OCI-LY7 (cell line): Measurements from ENCODE around the gene PLCB1. TPM values are rescaled to one million over a fixed set of nuclear protein-coding genes. Genes with fewer than 3 reads are reported as not detected.

Experiments used
- BruUV-seq: library from RNA; stranded (reverse); fragments of 400-500 nt; replicated peaks from 2 replicates; lab custom pipeline; 2021; lab: Mats Ljungman, UMichigan
- CTCF ChIA-PET: fragments of 300-600 bp; sonication (Branson Sonifier 250); formaldehyde crosslinking; loops from one replicate; lab custom pipeline; 2022; ENCODE audit warnings: antibody characterized with exemption; ENCODE audit not compliant: unreplicated experiment; lab: Charles Lee
- POLR2A ChIA-PET: fragments of 300-600 bp; sonication (Branson Sonifier 250); formaldehyde crosslinking; loops from one replicate; lab custom pipeline; 2022; ENCODE audit warnings: antibody characterized with exemption; lab: Charles Lee
- DNase-seq: peaks from one replicate; pipeline ENCODE4 v3.0.0-alpha.2; 2015; ENCODE audit warnings: low spot score
- H2AFZ ChIP-seq: fragments of 200-600 bp; sonication (generic), shearing (Covaris generic); 2 replicates; pipeline ENCODE4 v1.6.1; 2014; ENCODE audit warnings: mild to moderate bottlenecking, antibody characterized with exemption, low read length, moderate library complexity
- H3K27ac ChIP-seq: fragments of 200-600 bp; sonication (generic); 2 replicates; pipeline ENCODE4 v1.5.1; 2014; ENCODE audit warnings: mixed run types, low read depth, mild to moderate bottlenecking, moderate library complexity, low read length, inconsistent platforms; ENCODE audit not compliant: poor library complexity, severe bottlenecking
- H3K36me3 ChIP-seq: fragments of 200-600 bp; sonication (generic); 2 replicates; pipeline ENCODE4 v1.6.1; 2014; ENCODE audit warnings: mild to moderate bottlenecking, antibody characterized with exemption, low read length, moderate library complexity, mixed read lengths; ENCODE audit not compliant: insufficient read depth
- H3K4me1 ChIP-seq: fragments of 200-600 bp; sonication (generic); 2 replicates; pipeline ENCODE4 v1.5.1; 2014; ENCODE audit warnings: mild to moderate bottlenecking, low read length; ENCODE audit not compliant: insufficient read depth, poor library complexity, severe bottlenecking
- H3K4me2 ChIP-seq: fragments of 200-600 bp; sonication (generic); 2 replicates; pipeline ENCODE4 v1.6.1; 2014; ENCODE audit warnings: mild to moderate bottlenecking, low read length
- H3K4me3 ChIP-seq: fragments of 200-600 bp; sonication (generic); 2 replicates; pipeline ENCODE4 v1.5.1; 2014; ENCODE audit warnings: mild to moderate bottlenecking, low read depth, low read length; ENCODE audit not compliant: poor library complexity, severe bottlenecking
- H3K79me2 ChIP-seq: fragments of 200-600 bp; sonication (generic); 2 replicates; pipeline ENCODE4 v1.6.1; 2016; ENCODE audit warnings: low read depth, mild to moderate bottlenecking, low read length, moderate library complexity, mixed read lengths; ENCODE audit not compliant: insufficient read depth
- H3K9me2 ChIP-seq: fragments of 200-600 bp; sonication (generic); 2 replicates; pipeline ENCODE4 v1.6.1; 2016; ENCODE audit warnings: mild to moderate bottlenecking, low read length, mixed read lengths; ENCODE audit not compliant: insufficient read depth
- H3K9me3 ChIP-seq: fragments of 200-600 bp; sonication (generic); 2 replicates; pipeline ENCODE4 v1.6.1; 2014; ENCODE audit warnings: mild to moderate bottlenecking, mixed run types, low read length, mixed read lengths
- H4K20me1 ChIP-seq: fragments of 200-600 bp; sonication (generic); 2 replicates; pipeline ENCODE4 v1.6.1; 2014; ENCODE audit warnings: mild to moderate bottlenecking, antibody characterized with exemption, low read length, moderate library complexity, mixed read lengths; ENCODE audit not compliant: insufficient read depth
- EZH2phosphoT487 ChIP-seq: fragments of 200-600 bp; sonication (generic); IDR thresholded peaks from 2 replicates; pipeline ENCODE4 v1.6.1; 2018; ENCODE audit warnings: low read depth, borderline replicate concordance, mild to moderate bottlenecking, mixed run types, antibody characterized with exemption, low read length, moderate library complexity, mixed read lengths
- intact Hi-C: fragments of 100-400 bp; cut with micrococcal nuclease; formaldehyde crosslinking; loops from one replicate; pipeline ENCODE4 v1.10.0; 2022; ENCODE audit not compliant: unreplicated experiment
- total RNA-seq, 2 experiments: library from RNA; depleted of rRNA in 1 of 2; stranded (reverse); fragments of >200 nt in 1 of 2; shearing (Covaris generic) in 1 of 2; gene quantifications; 2 replicates each; pipeline ENCODE4 v1.2.3, GENCODE V29; 2014 to 2022
- TF ChIP-seq, protein P1 (sequence below): fragments of 200-600 bp; sonication (generic); conservative IDR thresholded peaks from 2 replicates; pipeline ENCODE4 v1.5.1; 2014; ENCODE audit warnings: mild to moderate bottlenecking, antibody characterized with exemption, low read length, moderate library complexity, mixed read lengths

Gene PLCB1
- total RNA-seq, 2 experiments from 2014 or later: 14.6 to 30.5 TPM

GRCh38 chr20:8385247-8385646 lies 253.2 kb downstream of the PLCB1 start:
- peak; percentile 43 for DNase-seq
- Histone ChIP-seq H4K20me1 (no peaks in the 10 kb centered on the region), H3K4me3 (no peak overlapping the region), H3K9me2 (no peaks in the 10 kb centered on the region), H3K4me1 (peaks cover 50% of the 10 kb centered on the region), H3K4me2 (peak overlapping the region; percentile 23; the same call in 1 of the 2 replicates), H3K79me2 (no peaks in the 10 kb centered on the region), H3K27ac (no peak overlapping the region), H3K9me3 (0 out of 2 replicates have a peak, but pooled peaks cover 6% of the 10 kb centered on the region), H2AFZ (no peak overlapping the region), H3K36me3 (no peaks in the 10 kb centered on the region)
- CTCF ChIA-PET: no interaction called here
- BruUV-seq: no TSS peak
- intact Hi-C loops: no loop called here
- POLR2A ChIA-PET: interaction anchor here (1.1 to 1.4 kb wide), 2 partner anchors 11 to 71 kb away, joined by 3 read pairs; no protein-coding TSS in a partner anchor
- TF ChIP-seq EZH2phosphoT487: no peak
- TF ChIP-seq, protein P1, sequence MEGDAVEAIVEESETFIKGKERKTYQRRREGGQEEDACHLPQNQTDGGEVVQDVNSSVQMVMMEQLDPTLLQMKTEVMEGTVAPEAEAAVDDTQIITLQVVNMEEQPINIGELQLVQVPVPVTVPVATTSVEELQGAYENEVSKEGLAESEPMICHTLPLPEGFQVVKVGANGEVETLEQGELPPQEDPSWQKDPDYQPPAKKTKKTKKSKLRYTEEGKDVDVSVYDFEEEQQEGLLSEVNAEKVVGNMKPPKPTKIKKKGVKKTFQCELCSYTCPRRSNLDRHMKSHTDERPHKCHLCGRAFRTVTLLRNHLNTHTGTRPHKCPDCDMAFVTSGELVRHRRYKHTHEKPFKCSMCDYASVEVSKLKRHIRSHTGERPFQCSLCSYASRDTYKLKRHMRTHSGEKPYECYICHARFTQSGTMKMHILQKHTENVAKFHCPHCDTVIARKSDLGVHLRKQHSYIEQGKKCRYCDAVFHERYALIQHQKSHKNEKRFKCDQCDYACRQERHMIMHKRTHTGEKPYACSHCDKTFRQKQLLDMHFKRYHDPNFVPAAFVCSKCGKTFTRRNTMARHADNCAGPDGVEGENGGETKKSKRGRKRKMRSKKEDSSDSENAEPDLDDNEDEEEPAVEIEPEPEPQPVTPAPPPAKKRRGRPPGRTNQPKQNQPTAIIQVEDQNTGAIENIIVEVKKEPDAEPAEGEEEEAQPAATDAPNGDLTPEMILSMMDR: no peak

DNA sequence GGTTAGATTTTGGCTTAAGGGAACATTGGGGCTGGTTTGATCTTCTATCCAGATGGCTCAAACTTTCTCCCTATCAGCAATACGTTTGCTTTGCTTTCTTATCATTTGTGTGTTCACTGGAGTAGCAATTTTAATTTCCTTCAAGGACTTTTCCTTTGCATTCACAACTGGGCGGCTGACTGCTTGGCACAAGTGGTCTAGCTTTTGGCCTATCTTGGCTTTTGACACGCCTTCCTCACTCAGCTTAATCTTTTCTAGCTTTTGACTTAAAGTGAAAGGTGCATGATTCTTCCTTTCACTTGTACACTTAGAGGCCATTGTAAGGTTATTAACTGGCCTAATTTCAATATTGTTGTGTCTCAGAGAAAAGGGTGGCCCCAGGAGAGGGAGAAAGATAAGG lies 254.9 kb downstream of the PLCB1 start:
- TF ChIP-seq, protein P1: no peak
- TF ChIP-seq EZH2phosphoT487: no peak
- DNase-seq: no peak
- no peaks in the 10 kb centered on the region for H3K79me2 ChIP-seq
- H4K20me1 ChIP-seq: no peaks in the 10 kb centered on the region
- peak overlapping the region; percentile 32; the same call in 1 of the 2 replicates for H2AFZ ChIP-seq
- intact Hi-C loops: no loop called here
- 0 out of 2 replicates have a peak, but pooled peaks cover 6% of the 10 kb centered on the region for H3K9me3 ChIP-seq
- H3K4me1 ChIP-seq: peaks cover 65% of the 10 kb centered on the region
- H3K36me3 ChIP-seq: no peaks in the 10 kb centered on the region
- ChIA-PET CTCF (interaction anchor here (0.5 kb wide), 1 partner anchor 521 kb away, joined by 3 read pairs; no protein-coding TSS in a partner anchor), POLR2A (interaction anchor here (0.6 to 2.0 kb wide), 9 partner anchors 15 to 357 kb away, joined by 3 to 5 read pairs (median 4); no protein-coding TSS in a partner anchor)
- no peaks in the 10 kb centered on the region for H3K9me2 ChIP-seq
- no peak overlapping the region for H3K4me3 ChIP-seq
- no TSS peak for BruUV-seq
- H3K4me2 ChIP-seq: 0 out of 2 replicates have a peak overlapping the region, but pooled peaks have one; percentile 3
- H3K27ac ChIP-seq: no peak overlapping the region

DNA sequence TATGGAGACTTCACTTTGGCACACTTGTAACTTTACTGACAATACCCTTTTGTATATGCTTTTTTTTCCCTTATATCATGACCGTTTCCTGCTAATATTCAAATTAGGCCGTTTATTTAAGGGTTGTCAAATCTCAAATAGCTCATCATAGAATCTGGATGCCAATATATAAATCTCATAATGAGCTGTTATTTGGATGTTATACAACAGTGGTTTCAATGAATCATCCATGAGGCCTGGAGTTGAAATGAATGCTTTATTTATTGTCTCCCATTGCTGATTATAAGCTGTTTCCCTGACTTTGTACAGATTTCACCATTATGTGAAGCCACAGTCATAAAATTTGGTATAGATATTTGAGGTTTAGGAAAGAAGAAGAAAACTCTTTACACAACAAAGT lies 256.1 kb downstream of the PLCB1 start:
- ChIA-PET POLR2A (interaction anchor here (0.6 to 1.5 kb wide), 10 partner anchors 9 to 358 kb away, joined by 3 to 6 read pairs (median 3); no protein-coding TSS in a partner anchor), CTCF (interaction anchor here (0.7 kb wide), 1 partner anchor 13 kb away, joined by 3 read pairs; no protein-coding TSS in a partner anchor)
- Histone ChIP-seq H3K9me2 (no peaks in the 10 kb centered on the region), H3K79me2 (no peaks in the 10 kb centered on the region), H3K9me3 (0 out of 2 replicates have a peak, but pooled peaks cover 6% of the 10 kb centered on the region), H3K4me2 (peak overlapping the region; percentile 20; the same call in 1 of the 2 replicates), H2AFZ (peak overlapping the region; percentile 34; the same call in 1 of the 2 replicates), H3K4me1 (peaks cover 76% of the 10 kb centered on the region), H3K36me3 (no peaks in the 10 kb centered on the region), H3K4me3 (no peak overlapping the region), H3K27ac (no peak overlapping the region), H4K20me1 (no peaks in the 10 kb centered on the region)
- TF ChIP-seq EZH2phosphoT487: no peak
- TF ChIP-seq, protein P1: no peak
- DNase-seq: no peak
- no TSS peak for BruUV-seq
- intact Hi-C loops: loop anchor here (2.0 kb wide), 1 partner anchor 255 kb away; the partner anchor contains the start of gene PLCB1
